ENCODE data around the gene RFC5. TPM values are rescaled to one million over a fixed set of nuclear protein-coding genes. Genes with fewer than 3 reads are reported as not detected.

The RFC5 gene
- total and polyA plus RNA-seq, 2 of the 13 experiments (the other 11 are each of a cell fraction or from before 2014, with no cell fraction given): 16.8 to 51.4 TPM

DNA sequence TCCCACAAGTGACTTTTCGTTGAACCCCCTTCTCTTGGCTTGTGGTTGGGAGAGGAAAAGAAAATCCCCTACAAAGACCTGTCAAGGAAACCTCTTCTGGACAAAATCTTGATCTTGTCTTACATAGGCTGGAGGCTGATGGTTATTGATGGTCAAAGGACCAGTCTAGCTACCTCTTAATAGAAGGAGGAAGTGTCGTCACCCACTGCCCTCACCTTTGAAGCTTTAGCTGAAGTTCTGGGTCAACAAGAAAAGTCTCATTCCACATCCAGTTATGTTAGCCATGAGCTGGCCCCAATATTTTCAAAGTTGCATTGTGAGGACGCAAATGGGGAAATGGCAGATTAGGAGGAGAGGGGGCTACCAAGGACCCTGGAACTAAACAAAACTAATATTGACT lies 41.5 kb upstream of the RFC5 start (continued):
- TF ChIP-seq, protein P1, sequence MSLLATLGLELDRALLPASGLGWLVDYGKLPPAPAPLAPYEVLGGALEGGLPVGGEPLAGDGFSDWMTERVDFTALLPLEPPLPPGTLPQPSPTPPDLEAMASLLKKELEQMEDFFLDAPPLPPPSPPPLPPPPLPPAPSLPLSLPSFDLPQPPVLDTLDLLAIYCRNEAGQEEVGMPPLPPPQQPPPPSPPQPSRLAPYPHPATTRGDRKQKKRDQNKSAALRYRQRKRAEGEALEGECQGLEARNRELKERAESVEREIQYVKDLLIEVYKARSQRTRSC (CRISPR knock-in tag; IDR thresholded peaks at IDR 0.05; ENCODE audit: low read depth): no peak
- TF ChIP-seq NR2F1 (CRISPR knock-in tag; IDR thresholded peaks at IDR 0.05) (no peak), HNRNPLL (IDR thresholded peaks at IDR 0.05; ENCODE audit: low read depth, low read length, poor library complexity, severe bottlenecking) (no peak), ZBTB1 (CRISPR knock-in tag; IDR thresholded peaks at IDR 0.05; ENCODE audit: borderline replicate concordance) (no peak), ZNF10 (CRISPR knock-in tag; IDR thresholded peaks at IDR 0.05; ENCODE audit: borderline replicate concordance, low read depth) (no peak)

DNA sequence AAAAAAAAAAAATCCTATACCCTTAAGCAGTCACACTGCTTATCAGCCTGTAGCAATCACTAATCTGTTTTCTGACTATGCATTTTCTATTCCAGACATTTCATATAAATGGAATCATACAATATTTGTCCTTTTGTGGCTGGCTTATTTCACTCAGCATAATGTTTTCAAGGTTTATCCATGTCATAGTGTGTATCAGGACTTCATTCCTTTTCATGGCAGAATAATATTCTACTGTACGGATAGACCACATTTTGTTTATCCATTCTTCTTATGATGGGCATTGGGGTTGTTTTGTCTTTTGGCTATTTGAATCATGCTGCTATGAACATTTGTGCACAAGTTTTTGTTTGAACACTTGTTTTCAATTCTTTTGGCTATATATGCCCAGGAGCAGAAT lies 39.1 kb upstream of the RFC5 start:
- no peaks in the 10 kb centered on the region for H3K79me2 ChIP-seq (ENCODE audit: insufficient read depth, low read length)
- WGBS (ENCODE audit: low lambda C conversion rate): 93% methylated on average over 1 of the region's 1 CpG
- no peak for TF ChIP-seq SRSF1 (optimal IDR thresholded peaks at IDR 0.05; ENCODE audit: low read depth, low read length)
- TF ChIP-seq FIP1L1 (IDR thresholded peaks at IDR 0.05; ENCODE audit: borderline replicate concordance, insufficient read depth, low read depth, low read length): no peak
- TF ChIP-seq ESRRA (CRISPR knock-in tag; IDR thresholded peaks at IDR 0.05; ENCODE audit: low read depth): no peak
- no peak for TF ChIP-seq HMG20B (CRISPR knock-in tag; conservative IDR thresholded peaks at IDR 0.05)
- TF ChIP-seq, protein P2, sequence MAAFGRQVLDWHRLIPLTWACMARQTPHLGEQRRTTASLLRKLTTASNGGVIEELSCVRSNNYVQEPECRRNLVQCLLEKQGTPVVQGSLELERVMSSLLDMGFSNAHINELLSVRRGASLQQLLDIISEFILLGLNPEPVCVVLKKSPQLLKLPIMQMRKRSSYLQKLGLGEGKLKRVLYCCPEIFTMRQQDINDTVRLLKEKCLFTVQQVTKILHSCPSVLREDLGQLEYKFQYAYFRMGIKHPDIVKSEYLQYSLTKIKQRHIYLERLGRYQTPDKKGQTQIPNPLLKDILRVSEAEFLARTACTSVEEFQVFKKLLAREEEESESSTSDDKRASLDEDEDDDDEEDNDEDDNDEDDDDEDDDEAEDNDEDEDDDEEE (CRISPR knock-in tag; IDR thresholded peaks at IDR 0.05): no peak
- no peak for TF ChIP-seq SP2 (CRISPR knock-in tag; IDR thresholded peaks at IDR 0.05)
- TF ChIP-seq MED1 (CRISPR knock-in tag; IDR thresholded peaks at IDR 0.05): no peak
- TF ChIP-seq RBFOX2 (IDR thresholded peaks at IDR 0.05; ENCODE audit: low read depth, low read length): no peak
- TF ChIP-seq NBN (conservative IDR thresholded peaks at IDR 0.05): no peak
- TF ChIP-seq, protein P3, sequence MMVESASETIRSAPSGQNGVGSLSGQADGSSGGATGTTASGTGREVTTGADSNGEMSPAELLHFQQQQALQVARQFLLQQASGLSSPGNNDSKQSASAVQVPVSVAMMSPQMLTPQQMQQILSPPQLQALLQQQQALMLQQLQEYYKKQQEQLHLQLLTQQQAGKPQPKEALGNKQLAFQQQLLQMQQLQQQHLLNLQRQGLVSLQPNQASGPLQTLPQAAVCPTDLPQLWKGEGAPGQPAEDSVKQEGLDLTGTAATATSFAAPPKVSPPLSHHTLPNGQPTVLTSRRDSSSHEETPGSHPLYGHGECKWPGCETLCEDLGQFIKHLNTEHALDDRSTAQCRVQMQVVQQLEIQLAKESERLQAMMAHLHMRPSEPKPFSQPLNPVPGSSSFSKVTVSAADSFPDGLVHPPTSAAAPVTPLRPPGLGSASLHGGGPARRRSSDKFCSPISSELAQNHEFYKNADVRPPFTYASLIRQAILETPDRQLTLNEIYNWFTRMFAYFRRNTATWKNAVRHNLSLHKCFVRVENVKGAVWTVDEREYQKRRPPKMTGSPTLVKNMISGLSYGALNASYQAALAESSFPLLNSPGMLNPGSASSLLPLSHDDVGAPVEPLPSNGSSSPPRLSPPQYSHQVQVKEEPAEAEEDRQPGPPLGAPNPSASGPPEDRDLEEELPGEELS (CRISPR knock-in tag; IDR thresholded peaks at IDR 0.05): no peak
- TF ChIP-seq IKZF4 (CRISPR knock-in tag; IDR thresholded peaks at IDR 0.05; ENCODE audit: borderline replicate concordance, low read depth, not compliant biosample characterization): no peak
- no peak for TF ChIP-seq ZNF235 (CRISPR knock-in tag; IDR thresholded peaks at IDR 0.05; ENCODE audit: borderline replicate concordance)
- no peak for TF ChIP-seq THYN1 (CRISPR knock-in tag; IDR thresholded peaks at IDR 0.05; ENCODE audit: borderline replicate concordance, low read depth)
- no peak for TF ChIP-seq ZNF619 (CRISPR knock-in tag; IDR thresholded peaks at IDR 0.05)
- POLR2A ChIA-PET: no interaction called here
- BruUV-seq (replicated peaks): no TSS peak
- DNase-seq (ENCODE audit: low spot score) (no peak), FAIRE-seq (no peak), ATAC-seq (no peak)
- H4K20me1 ChIP-seq (ENCODE audit: insufficient read depth, low read length): no peaks in the 10 kb centered on the region
- no peaks in the 10 kb centered on the region for H3K36me3 ChIP-seq (replicated peaks in 1 of 2; ENCODE audit: control insufficient read depth in 1 of 2, insufficient read depth in 2 of 2, low read length in 2 of 2)
- no peak overlapping the region for H3K4me2 ChIP-seq (ENCODE audit: low read depth, low read length)
- H3K27ac ChIP-seq (ENCODE audit: extremely low read length, insufficient read depth, low read length): no peak overlapping the region
- H3K4me1 ChIP-seq (ENCODE audit: insufficient read depth, low read length): no peaks in the 10 kb centered on the region
- no peaks in the 10 kb centered on the region for H3K9me3 ChIP-seq (ENCODE audit: low read length)
- in situ Hi-C loops (cut with HindIII; ENCODE audit: extremely low pct_ligation_motif_present, low pct_unique_long_range_greater_than_20kb): no loop called here
- intact Hi-C loops (cut with micrococcal nuclease; ENCODE audit: unreplicated experiment): no loop called here
- H3K9ac ChIP-seq (ENCODE audit: insufficient read depth, low read depth, low read length): no peak overlapping the region
- CTCF ChIA-PET (ENCODE audit: low intra/inter-chr PET ratio, low total read pairs): no interaction called here
- H3K27me3 ChIP-seq (ENCODE audit: control insufficient read depth in 1 of 2, insufficient read depth in 2 of 2, low read length in 2 of 2): peaks cover 0 to 3% of the 10 kb centered on the region in 2 experiments; a peak in 1 of 5 replicates
- H2AFZ ChIP-seq (ENCODE audit: low read length): no peak overlapping the region
- no peak overlapping the region for H3K4me3 ChIP-seq (replicated peaks in 1 of 3; ENCODE audit: insufficient read depth in 1 of 3, low read depth in 2 of 3, low read length in 3 of 3)
